HepG2 (cell line): ENCODE data around the gene NUDT8. TPM values are rescaled to one million over a fixed set of nuclear protein-coding genes. Genes with fewer than 3 reads are reported as not detected.

Source experiments
- ARNTL ChIP-seq: sonication (generic); formaldehyde crosslinking; IDR thresholded peaks from 2 replicates; pipeline ENCODE4 v1.4.0; 2020; ENCODE audit warnings: mild to moderate bottlenecking, missing genetic modification reagents
- EHMT2 ChIP-seq: fragments of 200-600 bp; sonication (generic); IDR thresholded peaks from 2 replicates; pipeline ENCODE4 v1.7.0; 2017; ENCODE audit warnings: antibody characterized with exemption, low read depth, low read length, borderline replicate concordance
- GRHL1 ChIP-seq: sonication (generic); formaldehyde crosslinking; conservative IDR thresholded peaks from 2 replicates; pipeline ENCODE4 v1.8.0; 2022; ENCODE audit warnings: missing genetic modification reagents
- IKZF5 ChIP-seq: IDR thresholded peaks from 2 replicates; pipeline ENCODE4 v1.6.1; 2018; ENCODE audit warnings: missing genetic modification reagents, mild to moderate bottlenecking, missing compliant biosample characterization
- JUN ChIP-seq: sonication (generic); formaldehyde crosslinking; IDR thresholded peaks from 2 replicates; pipeline ENCODE4 v1.4.0; 2020; ENCODE audit warnings: mild to moderate bottlenecking, missing genetic modification reagents
- NCOA2 ChIP-seq: sonication (generic); formaldehyde crosslinking; IDR thresholded peaks from 2 replicates; pipeline ENCODE4 v1.8.0; 2022; ENCODE audit warnings: inconsistent platforms
- PHF8 ChIP-seq: sonication (generic); formaldehyde crosslinking; IDR thresholded peaks from 2 replicates; pipeline ENCODE4 v1.5.0; 2020; ENCODE audit warnings: missing genetic modification reagents
- REST ChIP-seq, 2 experiments: IDR thresholded peaks; 2 replicates each; pipeline ENCODE4 v1.6.1; 2011 to 2012; ENCODE audit warnings: low read length in 2 of 2, borderline replicate concordance in 1 of 2, low read depth in 1 of 2, mild to moderate bottlenecking in 1 of 2, moderate library complexity in 1 of 2
- SIX1 ChIP-seq: sonication (generic); formaldehyde crosslinking; IDR thresholded peaks from 2 replicates; pipeline ENCODE4 v1.4.0; 2020; ENCODE audit warnings: missing genetic modification reagents, borderline replicate concordance
- SSRP1 ChIP-seq: IDR thresholded peaks from 2 replicates; pipeline ENCODE4 v1.6.1; 2016; ENCODE audit warnings: control low read depth
- ZC3H4 ChIP-seq: sonication (generic); formaldehyde crosslinking; IDR thresholded peaks from 2 replicates; pipeline ENCODE4 v1.4.0; 2020; ENCODE audit warnings: missing genetic modification reagents, borderline replicate concordance
- ZEB1 ChIP-seq: IDR thresholded peaks from 2 replicates; pipeline ENCODE4 v1.6.1; 2012; ENCODE audit warnings: mild to moderate bottlenecking, low read depth, inconsistent platforms; ENCODE audit not compliant: insufficient replicate concordance
- ZFP82 ChIP-seq: sonication (generic); formaldehyde crosslinking; IDR thresholded peaks from 2 replicates; pipeline ENCODE4 v1.5.1; 2020; ENCODE audit warnings: mild to moderate bottlenecking, missing genetic modification reagents, borderline replicate concordance
- ZMYM3 ChIP-seq: sonication (generic); formaldehyde crosslinking; IDR thresholded peaks from 2 replicates; pipeline ENCODE4 v1.5.1; 2020; ENCODE audit warnings: mild to moderate bottlenecking, missing genetic modification reagents
- ZNF136 ChIP-seq: sonication (generic); formaldehyde crosslinking; IDR thresholded peaks from 2 replicates; pipeline ENCODE4 v1.8.1; 2022; ENCODE audit warnings: low read depth, mild to moderate bottlenecking, moderate library complexity, missing genetic modification reagents
- ZNF224 ChIP-seq: sonication (generic); formaldehyde crosslinking; IDR thresholded peaks from 2 replicates; pipeline ENCODE4 v1.5.0; 2020; ENCODE audit warnings: mild to moderate bottlenecking, missing genetic modification reagents
- ZNF44 ChIP-seq: sonication (generic); formaldehyde crosslinking; IDR thresholded peaks from 2 replicates; pipeline ENCODE4 v1.5.1; 2020; ENCODE audit warnings: mild to moderate bottlenecking, missing genetic modification reagents
- ZNF749 ChIP-seq: sonication (generic); formaldehyde crosslinking; IDR thresholded peaks from 2 replicates; pipeline ENCODE4 v1.8.0; 2022; ENCODE audit warnings: mild to moderate bottlenecking, missing genetic modification reagents, moderate library complexity, borderline replicate concordance
- polyA plus RNA-seq, 8 experiments: library from polyadenylated mRNA; depleted of rRNA in 3 of 8; stranded (reverse) in 7 of 8; unstranded in 1 of 8; fragments of >200 nt; fragmentation: Illumina TruSeq in 4 of 8; extraction: Trizol in 4 of 8; gene quantifications; 2 replicates each; pipeline versions ENCODE4 v1.2.1 to v1.2.3, GENCODE V29; 2011 to 2016; ENCODE audit warnings: low read depth in 4 of 8, missing spikeins in 1 of 8, mixed read lengths in 1 of 8; ENCODE audit not compliant: insufficient read depth in 1 of 8
- total RNA-seq, 5 experiments: library from RNA; depleted of rRNA; stranded (reverse); fragments of >200 nt; fragmentation: Illumina TruSeq; extraction: Trizol; gene quantifications; 2 replicates each; pipeline ENCODE4 v1.2.3, GENCODE V29; 2016; ENCODE audit warnings: low read depth in 1 of 5
- TF ChIP-seq, protein P1 (sequence below): sonication (generic); formaldehyde crosslinking; IDR thresholded peaks from 2 replicates; pipeline ENCODE4 v1.4.0; 2020; ENCODE audit warnings: low read depth, missing genetic modification reagents

The NUDT8 gene
- total and polyA plus RNA-seq, 2 of the 13 experiments (the other 11 are each of a cell fraction or from before 2014, with no cell fraction given) = 6.7 to 25.8 TPM

- TF ChIP-seq JUN (CRISPR knock-in tag) (no peak), REST (IDR thresholded peaks at IDR 0.05; ENCODE audit: borderline replicate concordance in 1 of 2, low read depth in 1 of 2, low read length in 2 of 2) (peak in 1 of 2 experiments; percentile 2; a peak in 1 of 4 replicates), ZNF749 (CRISPR knock-in tag) (no peak), ZEB1 (no peak), ZC3H4 (CRISPR knock-in tag) (no peak), ZMYM3 (CRISPR knock-in tag) (no peak), NCOA2 (CRISPR knock-in tag) (no peak), GRHL1 (CRISPR knock-in tag) (no peak), ZNF136 (no peak; the same call in 1 of the 2 replicates), ARNTL (CRISPR knock-in tag) (no peak), EHMT2 (no peak), ZNF224 (CRISPR knock-in tag) (no peak), ZNF44 (CRISPR knock-in tag) (no peak), ZFP82 (peak; percentile 43; the same call in 1 of the 2 replicates), PHF8 (CRISPR knock-in tag) (peak; percentile 82), SSRP1 (CRISPR knock-in tag) (no peak), IKZF5 (CRISPR knock-in tag) (peak; percentile 53; the same call in 1 of the 2 replicates), SIX1 (0 out of 2 replicates have a peak, but pooled peaks have one; percentile 37)
- TF ChIP-seq, protein P1, sequence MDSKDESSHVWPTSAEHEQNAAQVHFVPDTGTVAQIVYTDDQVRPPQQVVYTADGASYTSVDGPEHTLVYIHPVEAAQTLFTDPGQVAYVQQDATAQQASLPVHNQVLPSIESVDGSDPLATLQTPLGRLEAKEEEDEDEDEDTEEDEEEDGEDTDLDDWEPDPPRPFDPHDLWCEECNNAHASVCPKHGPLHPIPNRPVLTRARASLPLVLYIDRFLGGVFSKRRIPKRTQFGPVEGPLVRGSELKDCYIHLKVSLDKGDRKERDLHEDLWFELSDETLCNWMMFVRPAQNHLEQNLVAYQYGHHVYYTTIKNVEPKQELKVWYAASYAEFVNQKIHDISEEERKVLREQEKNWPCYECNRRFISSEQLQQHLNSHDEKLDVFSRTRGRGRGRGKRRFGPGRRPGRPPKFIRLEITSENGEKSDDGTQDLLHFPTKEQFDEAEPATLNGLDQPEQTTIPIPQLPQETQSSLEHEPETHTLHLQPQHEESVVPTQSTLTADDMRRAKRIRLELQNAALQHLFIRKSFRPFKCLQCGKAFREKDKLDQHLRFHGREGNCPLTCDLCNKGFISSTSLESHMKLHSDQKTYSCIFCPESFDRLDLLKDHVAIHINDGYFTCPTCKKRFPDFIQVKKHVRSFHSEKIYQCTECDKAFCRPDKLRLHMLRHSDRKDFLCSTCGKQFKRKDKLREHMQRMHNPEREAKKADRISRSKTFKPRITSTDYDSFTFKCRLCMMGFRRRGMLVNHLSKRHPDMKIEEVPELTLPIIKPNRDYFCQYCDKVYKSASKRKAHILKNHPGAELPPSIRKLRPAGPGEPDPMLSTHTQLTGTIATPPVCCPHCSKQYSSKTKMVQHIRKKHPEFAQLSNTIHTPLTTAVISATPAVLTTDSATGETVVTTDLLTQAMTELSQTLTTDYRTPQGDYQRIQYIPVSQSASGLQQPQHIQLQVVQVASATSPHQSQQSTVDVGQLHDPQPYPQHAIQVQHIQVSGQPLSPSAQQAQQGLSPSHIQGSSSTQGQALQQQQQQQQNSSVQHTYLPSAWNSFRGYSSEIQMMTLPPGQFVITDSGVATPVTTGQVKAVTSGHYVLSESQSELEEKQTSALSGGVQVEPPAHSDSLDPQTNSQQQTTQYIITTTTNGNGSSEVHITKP (CRISPR knock-in tag) = 0 out of 2 replicates have a peak, but pooled peaks have one; percentile 13
Measured at GRCh38 chr11:67630228-67630942, 648 bp upstream of the NUDT8 start (continued).
